Activated effector memory CD4-positive, alpha-beta T cell treated with Interleukin-2 at 50 U/mL for 16 hours (primary cell): ENCODE measurements around the gene WSB2.
A peak's percentile ranks its signal among the peaks of the same experiment; 100 is the strongest.
"Not testable (repeated sequence)": the region's sequence is repeated elsewhere in the genome, so short reads cannot be mapped to it uniquely, and the experiment has no call there.

Experiments
- DNase-seq: peaks from one replicate; pipeline ENCODE4 v3.0.0-alpha.2; 2020

Gene WSB2

DNA sequence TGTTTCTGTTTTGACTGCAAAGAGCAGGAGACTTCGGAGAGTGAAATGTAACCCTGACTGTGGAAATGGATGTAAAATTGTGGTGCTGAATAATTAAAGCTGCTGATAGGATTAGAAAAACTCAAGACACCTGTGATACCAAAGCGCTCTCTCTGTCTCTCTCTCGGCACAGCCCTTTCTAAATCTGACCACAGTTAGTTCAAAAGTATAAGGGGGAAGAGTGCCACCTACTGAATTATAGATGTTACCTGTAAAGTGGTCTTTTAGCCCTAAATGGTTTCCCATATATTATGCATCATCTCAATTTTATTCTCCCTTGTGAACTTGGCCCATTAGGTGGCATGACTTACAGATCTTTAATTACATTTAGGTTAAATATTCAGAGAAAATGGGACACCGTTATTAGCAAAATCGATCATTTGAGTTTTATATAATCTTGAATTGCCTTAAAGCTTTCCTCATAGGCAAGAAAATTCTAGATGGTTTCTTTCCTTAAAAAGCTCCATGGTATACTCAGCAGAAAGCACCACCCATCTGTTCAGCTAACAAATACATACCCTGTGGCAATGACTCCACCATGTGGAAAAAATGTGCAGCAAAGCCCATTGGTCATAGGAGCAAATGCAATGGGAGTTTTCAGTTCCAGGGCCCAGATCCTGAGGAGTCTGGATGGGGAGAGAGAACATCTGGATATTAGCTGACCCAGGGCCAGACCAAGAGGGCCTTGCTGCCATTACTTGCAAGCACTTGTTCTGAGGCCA is 26.4 kb downstream of the WSB2 start:
- no peak for DNase-seq

DNA sequence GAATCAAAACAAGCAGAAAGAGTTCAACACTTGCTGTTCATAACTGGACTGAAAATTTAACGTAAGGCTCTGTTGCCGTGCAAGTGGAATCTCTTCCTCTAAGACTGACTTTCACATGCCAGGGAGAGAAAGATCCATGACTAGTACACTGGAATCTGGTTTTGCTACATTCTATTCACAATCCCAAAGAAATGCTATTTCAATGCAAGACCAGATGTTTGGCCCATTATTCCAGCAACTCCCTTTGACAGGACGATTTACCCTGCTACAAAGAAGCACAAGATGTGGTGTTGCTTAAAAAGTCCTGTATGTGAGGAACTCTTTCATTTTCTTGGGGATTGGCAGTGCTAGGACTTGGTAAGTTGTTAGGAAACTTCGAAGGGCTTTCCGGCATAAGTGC is 27.1 kb downstream of the WSB2 start:
- DNase-seq = no peak

DNA sequence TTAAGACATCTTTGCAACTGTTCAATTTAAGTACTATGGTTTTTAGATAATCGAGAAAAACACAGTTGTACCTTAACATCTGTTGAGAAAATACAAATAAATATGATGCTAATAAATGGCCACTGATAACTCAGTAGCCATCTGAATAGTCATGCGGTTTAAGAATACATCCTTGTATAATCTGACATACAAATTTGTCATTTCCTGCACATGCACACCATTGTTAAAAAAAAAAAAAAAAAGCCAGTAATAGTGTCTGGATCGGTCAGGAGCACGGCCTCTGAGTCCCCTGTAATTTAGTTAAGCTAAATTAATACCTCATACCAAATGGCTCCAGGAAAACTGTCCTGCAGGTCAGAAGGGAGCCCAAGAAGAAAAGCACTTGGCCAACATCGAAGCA is 27.7 kb downstream of the WSB2 start:
- DNase-seq = no peak

DNA sequence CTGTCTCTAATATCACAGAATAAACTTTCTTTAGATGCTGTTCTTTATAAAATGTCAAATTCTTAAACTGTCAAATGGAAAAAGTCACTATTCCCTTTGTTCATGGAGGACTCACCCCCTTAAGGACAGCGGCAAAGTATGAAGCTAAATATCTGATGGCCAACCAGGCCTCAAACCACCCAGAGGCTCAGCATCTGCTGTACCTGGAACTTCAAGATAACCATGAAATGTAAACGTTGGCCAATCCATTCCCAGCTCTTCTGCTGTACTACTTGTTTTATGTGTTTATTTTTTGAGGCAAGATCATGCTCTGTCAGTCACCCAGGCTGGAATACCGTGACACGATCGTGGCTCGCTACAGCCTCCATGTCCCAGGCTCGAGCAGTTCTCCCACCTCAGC is 28.8 kb downstream of the WSB2 start:
- no peak for DNase-seq

DNA sequence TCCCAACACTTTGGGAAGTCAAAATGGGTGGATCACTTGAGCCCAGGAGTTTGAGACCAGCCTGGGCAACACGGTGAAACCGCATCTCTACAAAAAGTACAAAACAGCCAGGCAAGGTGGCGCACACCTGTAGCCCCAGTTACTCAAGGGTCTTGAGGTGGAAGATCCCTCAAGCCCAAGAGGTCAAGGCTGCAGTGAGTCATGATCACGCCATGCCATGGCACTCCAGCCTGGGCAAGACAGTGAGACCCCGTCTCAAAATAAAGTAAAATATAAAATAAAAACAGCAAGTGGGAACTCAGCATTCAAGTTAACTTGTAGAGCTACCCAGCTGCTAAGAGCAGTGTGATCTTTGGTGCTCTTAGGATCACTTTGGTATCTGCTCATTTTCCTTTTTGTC is 31.8 kb downstream of the WSB2 start:
- DNase-seq = no peak

DNA sequence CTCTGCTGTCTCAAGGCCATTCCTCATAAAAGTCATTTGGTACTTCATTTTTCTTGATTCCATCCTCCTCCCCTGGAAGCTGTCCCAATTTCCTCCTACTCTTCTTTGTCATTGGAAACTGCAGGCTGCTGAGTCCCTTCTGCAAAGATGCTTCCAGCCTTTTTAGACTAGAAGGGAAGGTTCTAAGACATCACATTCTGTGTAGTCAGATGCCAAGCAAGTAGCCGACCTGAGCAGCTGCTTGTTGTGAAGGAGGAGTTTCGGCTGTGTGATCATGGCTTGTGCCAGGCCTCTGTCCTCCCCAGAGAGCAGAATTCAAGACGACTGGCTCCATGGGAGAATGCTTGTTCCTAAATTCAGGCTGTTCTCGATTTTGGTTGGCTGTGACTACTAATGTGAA is 35.8 kb downstream of the WSB2 start:
- DNase-seq = no peak

DNA sequence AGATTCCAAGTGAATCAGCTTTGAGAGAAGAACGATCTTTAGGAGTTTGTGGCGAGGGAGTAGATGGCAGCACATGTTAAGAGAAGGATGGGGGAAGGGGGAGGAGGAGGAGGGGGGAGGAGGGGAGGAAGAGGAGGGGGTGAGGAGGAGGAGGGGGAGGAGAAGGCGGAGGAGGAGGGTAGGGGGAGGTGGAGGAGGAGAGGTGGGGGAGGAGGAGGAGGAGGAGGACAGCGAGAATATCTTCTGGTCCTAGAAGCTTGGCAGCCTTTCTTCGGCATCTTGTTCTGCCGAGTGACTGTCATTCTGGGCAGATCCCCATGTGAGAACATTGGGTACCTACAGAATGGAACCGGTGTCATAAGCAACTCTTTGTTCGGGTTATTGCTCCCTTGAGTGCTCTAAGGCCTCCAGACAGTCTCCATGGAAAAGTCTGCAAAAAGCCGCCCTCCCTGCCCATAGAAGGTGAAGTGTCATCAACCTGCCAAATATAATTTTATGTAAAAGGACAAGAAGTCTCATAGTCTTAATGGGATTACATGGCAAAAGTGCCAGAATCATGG is 37.6 kb downstream of the WSB2 start:
- DNase-seq = no peak

DNA sequence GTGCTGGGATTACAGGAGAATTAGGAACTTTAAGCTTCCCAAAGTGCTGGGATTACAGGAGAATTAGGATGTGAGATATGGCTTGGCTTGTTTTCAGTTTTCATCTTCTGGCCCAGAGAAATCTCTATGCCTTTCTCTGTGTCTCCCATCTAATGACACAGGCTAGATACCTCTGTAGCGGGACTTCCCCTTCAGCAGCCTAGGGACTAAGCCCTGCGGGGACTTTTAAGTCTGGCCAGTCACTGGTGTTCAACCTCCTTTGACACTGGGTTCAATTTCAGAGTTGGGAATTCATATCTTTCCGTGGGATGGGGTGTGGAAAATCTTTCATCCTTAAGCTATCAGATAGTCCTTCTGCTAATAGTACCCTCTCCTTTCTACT is 38.3 kb downstream of the WSB2 start:
- DNase-seq = no peak

DNA sequence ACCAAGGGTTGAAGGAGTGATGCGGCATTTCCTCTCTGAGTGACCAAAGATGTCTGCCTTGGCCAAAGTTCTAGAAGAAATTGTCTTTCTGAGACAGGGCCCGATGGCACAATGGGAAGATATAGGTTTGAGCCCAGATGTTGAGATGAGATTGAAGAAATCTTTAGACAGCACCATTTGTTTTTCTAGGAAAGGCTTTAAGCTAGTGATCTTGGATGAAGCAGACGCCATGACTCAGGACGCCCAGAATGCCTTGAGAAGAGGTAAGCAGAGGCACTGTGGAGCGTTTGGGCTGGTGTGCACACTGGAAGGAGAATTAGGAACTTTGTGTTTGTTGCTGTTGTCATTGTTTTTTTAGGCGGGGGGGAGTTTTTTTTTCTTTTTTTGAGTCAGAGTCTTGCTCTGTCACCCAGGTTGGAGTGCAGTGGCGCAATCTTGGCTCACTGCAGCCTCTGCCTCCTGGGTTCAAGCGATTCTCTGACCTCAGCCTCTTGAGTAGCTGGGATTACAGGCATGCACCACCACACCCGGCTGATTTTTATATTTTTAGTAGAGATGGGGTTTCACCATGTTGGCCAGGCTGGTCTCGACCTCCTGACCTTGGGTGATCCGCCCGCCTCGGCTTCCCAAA is 38.8 kb downstream of the WSB2 start:
- DNase-seq = not testable (repeated sequence)

DNA sequence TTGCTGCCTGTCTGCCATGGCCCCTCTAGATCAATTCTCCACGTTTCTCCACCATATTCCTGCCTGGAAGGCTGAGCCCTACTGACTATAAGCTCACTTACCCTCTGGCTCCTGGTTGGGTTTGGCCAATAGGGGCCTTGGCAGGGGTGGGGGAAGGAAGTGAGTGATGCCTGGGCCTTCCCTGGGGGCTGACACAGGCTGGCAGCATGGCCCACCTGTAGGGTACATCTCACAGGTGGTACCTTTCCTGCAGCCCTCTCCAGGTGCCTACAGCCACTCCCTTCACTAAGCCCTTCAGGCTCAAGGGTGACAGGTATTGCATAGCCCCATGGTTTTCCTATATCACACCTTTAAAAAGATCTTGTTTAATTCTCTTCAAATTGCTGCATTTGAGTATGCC is 40.9 kb downstream of the WSB2 start:
- no peak for DNase-seq

DNA sequence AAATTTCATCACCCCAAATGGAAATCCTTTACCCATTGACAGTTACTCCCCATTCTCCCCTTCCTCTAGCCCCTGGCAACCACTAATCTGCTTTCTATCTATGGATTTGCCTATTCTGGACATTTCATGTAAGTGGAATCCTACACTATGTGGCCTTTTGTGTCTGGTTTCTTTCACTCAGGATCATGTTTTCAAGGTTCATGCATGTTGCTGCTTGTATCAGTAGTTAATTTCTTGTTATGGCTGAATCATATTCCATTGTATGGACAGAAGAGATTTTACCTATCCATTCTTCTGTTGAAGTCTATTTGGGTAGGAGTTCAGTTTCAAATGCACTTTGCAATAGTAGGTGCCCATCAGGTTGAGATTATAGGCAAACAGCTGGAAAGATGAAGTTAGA is 43.1 kb downstream of the WSB2 start:
- DNase-seq = no peak

DNA sequence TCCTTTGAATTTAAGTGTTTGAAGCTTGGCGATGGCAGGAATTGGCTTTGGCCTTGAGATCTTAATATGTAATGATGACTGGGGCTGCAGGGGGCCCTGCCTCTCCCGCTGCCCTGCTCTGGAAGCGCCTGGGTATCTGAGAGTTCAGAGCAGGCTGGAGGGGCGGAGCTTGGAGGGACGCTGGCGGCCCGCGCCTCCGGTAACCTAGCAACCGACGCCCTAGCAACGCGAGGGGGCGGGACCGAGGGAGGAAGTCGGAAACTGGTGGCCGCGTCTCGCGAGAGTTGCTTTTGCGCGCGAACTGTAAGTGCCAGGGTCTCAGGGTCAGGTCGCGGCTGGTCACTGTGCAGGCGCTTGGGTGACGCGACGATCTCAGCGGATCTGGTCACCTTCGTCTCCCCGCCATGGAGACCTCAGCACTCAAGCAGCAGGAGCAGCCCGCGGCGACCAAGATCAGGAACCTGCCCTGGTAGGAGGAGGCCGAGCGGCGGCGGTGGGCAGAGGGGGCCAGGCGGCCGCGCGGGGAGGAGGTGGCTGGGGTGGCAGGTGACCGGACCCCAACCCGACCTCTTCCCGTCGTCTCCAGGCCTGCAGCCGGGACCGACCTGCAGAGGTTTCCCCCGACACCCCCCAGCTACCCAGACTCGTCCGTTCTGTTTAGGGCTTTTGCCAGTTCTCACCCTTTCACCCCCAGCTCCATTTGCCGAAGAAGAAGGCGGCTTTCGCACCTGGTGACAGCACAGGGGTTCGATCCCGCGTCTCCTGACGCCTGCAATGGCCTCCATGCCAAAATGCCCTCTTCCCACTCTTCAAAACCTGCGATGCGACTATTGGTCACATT is 44.3 kb downstream of the WSB2 start, which contains the start of gene RFC5:
TSS of gene RFC5 (plus strand) at position 280 of the 841 bp plus-strand sequence. CDS start at position 405, 125 bp downstream.
- peak; percentile 96 for DNase-seq

DNA sequence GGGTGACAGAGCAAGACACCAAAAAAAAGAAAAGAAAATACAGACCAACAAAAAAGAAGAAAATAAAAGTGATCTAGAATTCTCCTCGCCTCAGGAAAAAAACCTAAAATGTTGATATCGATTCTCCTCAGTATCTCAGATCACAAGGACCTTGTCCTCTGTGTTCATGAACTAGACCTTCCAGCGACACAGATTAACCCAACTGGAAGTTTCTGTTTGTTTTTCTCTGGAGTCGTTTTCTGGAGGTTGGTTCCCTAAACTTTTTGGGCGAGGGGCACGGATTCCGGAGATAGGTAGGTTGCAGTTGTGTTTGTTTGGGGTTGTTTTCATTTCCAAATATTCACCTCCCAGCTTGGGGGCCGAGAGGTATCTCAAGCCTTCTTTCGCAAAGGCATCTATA is 45.0 kb downstream of the WSB2 start:
- no peak for DNase-seq

DNA sequence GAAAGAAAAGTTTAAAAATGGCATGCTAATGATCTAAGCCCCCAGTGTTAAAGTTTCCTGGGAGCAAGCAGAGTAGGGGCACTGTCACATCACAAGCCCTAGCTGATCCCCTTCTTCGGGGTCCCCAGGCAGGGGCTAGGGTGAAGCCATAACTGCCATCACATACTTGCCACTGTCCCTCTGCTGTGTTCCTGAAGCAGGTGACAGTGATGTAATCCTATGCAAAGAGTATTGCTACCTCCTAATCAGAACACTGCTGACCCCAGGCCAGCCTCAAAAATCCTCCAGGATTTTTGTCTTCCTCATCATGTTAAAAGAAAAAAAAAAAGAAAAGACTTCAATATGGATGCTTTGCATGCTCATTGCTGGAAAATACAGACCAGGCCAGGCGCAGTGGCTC is 45.7 kb downstream of the WSB2 start:
- DNase-seq = no peak

DNA sequence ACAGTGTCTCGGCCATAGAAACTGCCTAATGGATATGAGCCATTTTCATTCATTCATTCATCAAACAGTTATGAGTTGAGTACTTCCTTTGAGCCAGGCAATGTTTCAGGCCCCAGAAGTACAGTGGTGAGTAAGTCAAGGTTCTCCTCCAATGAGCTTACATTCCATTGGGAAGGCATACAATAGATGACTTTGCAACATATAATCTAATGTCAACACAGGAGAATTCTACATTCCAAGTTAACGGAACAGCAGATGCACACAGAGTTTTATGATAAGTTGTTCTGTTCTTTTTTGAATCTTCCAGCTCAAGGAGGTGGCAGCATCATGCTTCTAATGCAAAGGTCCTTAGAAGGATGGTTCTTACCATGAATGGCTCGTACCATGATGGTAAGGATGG is 47.7 kb downstream of the WSB2 start:
- DNase-seq = no peak

DNA sequence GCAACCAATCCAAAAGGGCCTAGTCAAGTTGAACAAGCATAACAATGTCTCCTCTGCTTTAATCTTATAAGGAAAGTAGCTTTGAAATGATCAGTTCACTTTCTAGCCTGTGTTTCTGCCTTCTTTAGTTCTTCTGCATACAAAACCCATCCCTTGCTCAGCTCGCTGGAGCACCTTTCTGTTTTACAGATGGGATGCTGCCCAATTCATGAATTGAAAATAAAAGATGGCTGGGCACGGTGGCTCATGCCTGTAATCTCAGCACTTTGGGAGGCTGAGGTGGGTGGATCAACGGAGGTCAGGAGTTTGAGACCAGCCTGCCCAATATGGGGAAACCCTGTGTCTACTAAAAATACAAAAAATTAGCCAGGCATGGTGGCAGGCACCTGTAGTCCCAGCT is 49.0 kb downstream of the WSB2 start:
- DNase-seq = no peak

DNA sequence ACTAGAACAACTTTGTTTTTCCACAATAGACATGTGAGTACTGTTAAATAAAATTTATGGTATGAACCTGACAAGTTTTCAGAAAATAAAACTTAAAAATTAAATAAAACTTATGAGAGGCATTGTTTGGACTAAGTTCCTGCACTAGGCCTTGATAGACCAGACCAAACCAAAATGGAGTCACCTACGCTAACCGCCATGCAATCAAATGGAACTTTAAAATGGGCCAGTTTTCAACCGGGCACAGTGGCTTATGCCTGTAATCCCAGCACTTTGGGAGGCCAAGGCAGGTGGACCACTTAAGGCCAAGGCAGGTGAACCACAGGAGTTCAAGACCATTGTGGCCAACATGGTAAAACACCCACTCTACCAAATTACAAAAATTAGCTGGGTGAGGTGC is 49.6 kb downstream of the WSB2 start:
- no peak for DNase-seq

DNA sequence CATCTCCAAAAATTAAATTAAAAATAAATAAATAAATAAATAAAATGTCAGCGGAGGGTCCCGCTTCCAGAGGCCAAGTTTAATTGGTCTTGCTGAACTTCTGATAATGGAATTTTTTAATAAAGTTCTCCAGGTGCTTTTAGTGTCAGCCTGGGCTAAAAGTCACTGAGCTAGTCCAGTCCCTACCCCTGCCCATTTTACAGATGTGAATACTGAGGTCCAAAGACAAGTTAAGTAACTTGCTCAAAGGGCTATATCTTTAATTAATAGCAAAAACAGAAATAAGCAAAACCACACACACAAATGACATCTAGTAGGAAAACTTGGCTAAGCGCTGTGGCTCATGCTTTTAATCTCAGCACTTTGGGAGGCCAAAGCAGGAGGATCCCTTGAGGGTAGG is 50.1 kb downstream of the WSB2 start:
- no peak for DNase-seq

DNA sequence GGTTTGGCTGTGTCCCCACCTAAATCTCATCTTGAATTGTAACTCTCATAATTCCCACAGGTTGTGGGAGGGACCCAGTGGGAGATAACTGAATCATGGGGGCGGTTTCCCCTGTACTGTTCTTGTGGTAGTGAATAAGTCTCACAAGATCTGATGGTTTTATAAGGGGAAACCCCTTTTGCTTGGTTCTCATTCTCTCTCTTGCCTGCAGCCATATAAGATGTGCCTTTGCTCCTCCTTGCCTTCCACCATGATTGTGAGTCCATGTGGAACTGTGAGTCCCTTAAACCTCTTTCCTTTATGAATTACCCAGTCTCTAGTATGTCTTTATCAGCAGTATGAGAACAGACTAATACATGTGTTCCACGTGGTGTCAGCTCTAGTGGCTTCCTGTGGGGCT is 61.2 kb downstream of the WSB2 start:
- not testable (repeated sequence) for DNase-seq

DNA sequence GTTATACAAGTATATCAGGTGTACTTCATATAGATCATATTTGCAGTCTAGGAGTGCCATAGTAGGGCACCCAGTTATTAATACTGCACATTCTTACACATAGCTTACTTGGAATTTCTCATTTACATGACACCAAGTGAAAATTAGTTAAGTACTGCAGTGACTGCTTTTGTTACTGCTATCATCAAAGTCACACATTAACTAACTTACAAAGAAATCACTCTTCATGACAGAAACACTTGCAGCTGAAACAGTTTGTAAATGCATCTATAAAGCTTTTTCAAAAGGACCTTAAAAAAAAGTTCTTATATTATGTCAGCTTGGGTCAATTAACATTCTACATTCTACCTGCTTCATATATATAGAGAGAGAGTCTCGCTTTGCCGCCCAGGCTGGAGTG is 62.3 kb downstream of the WSB2 start:
- DNase-seq = no peak

DNA sequence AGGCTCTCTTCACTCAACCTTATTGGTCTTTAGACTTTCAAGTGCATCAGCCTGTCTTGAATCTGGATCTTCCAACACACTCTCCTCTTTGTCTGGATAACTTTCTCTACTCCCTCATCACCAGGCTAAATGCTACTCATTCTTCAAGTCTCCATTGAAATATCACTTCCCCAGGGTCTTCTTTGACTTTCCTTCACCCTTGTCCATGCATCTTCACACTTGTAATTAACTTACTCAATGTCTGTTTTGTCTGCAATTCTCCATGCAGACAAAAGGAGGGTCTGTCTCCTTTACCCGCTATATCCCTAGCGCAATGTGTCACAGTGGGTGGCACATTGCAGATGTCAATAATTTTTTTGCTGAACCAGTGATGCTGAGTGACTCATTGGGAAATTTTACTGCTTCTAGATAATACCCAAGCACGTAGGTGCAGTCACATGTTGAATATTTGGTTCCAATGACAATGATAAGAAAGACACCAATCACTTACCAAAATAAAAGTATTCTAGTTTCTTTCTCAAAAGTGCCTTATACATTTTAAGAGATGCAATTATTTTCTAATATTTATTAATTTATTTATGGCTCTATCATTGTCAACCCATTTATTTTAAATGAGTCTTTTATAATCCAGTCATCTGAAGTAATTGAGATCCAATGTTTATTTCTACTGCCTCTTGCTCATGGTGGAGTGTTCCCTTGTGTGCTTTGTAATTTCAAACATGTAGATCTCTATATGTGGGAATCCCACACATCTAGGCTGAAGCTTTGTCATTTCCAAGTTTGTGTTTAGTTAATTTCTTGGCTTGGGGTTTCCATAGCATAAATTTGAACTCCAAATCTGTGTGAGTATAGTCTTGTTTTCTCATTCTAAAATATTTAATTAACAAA is 66.2 kb downstream of the WSB2 start:
- no peak for DNase-seq

DNA sequence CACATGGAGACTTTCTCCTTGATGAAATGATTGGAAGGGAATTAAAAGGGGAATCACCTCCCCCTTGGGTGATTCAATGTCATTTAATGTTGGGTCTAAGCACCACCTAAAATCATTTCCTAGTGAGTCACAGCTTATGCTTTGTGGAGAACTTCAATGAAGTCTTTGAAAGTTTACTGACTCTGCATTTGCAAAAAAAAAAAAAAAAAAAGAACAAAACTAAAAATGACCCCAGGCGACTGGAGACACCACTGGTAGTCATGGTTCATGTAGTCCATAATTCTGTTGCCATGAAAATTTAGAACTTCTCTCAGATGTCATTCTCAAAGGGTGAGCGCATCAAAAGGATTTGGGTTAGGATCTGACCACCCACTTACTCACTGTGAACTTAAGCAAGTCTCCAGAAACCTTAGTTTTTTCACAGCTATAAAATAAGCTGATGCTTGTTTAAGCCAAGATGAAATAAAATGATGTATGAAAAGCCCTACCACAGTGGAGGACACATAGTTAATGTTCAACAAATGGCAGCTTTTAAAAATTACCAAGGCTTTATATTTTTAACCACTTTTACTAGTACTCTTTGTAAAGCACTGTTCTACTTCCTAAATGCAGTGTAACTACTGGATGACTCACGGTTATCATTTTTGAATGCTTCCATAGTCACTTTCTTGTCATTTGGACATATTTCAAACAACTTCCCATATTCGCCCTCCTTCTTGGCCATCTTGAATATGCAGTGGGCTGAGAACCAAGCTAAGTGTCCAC is 74.1 kb downstream of the WSB2 start:
- no peak for DNase-seq
